Measurements from ENCODE around the gene SLC35E1.

SLC35E1 gene

GRCh38 chr19:16612636-16613035 is 40.4 kb upstream of the SLC35E1 start:
- peaks cover 5% of the 10 kb centered on the region; the same call in 1 of the 2 replicates for H4K20me1 ChIP-seq (ENCODE audit: low read depth, low read length)
- no peak overlapping the region for H2AFZ ChIP-seq (ENCODE audit: low read depth, low read length, severe bottlenecking)
- no peaks in the 10 kb centered on the region for H3K36me3 ChIP-seq (ENCODE audit: low read length)
- peaks cover 7% of the 10 kb centered on the region; the same call in 1 of the 2 replicates for H3F3A ChIP-seq (ENCODE audit: insufficient read depth)
- H3K9ac ChIP-seq (ENCODE audit: low read length) = no peak overlapping the region
- no peak overlapping the region for H3K4me3 ChIP-seq (ENCODE audit: insufficient read depth, low read length, poor library complexity, severe bottlenecking)
- no peaks in the 10 kb centered on the region for H3K27me3 ChIP-seq (ENCODE audit: low read length)
- no peak overlapping the region for H3K27ac ChIP-seq (ENCODE audit: low read depth, low read length)
- TF ChIP-seq EZH2phosphoT487 (conservative IDR thresholded peaks at IDR 0.05; ENCODE audit: low read length) (no peak), CTCF (IDR thresholded peaks at IDR 0.05; ENCODE audit: insufficient read depth, low read length, poor library complexity, severe bottlenecking) (no peak)
- no peaks in the 10 kb centered on the region for H3K9me3 ChIP-seq (ENCODE audit: insufficient read depth, low read length)
- peaks cover 100% of the 10 kb centered on the region for H3K79me2 ChIP-seq (ENCODE audit: insufficient read depth, low read length)
- H3K9me2 ChIP-seq (replicated peaks; ENCODE audit: insufficient read depth, low read length) = no peaks in the 10 kb centered on the region
- H3K4me2 ChIP-seq (ENCODE audit: low read depth, low read length, poor library complexity, severe bottlenecking) = no peak overlapping the region

GRCh38 chr19:16611121-16611520 is 38.9 kb upstream of the SLC35E1 start:
- H2AFZ ChIP-seq (ENCODE audit: low read depth, low read length, severe bottlenecking) = no peak overlapping the region
- TF ChIP-seq EZH2phosphoT487 (conservative IDR thresholded peaks at IDR 0.05; ENCODE audit: low read length) (no peak), CTCF (IDR thresholded peaks at IDR 0.05; ENCODE audit: insufficient read depth, low read length, poor library complexity, severe bottlenecking) (no peak)
- H3K36me3 ChIP-seq (ENCODE audit: low read length) = no peaks in the 10 kb centered on the region
- no peak overlapping the region for H3K27ac ChIP-seq (ENCODE audit: low read depth, low read length)
- H3K4me2 ChIP-seq (ENCODE audit: low read depth, low read length, poor library complexity, severe bottlenecking) = no peak overlapping the region
- no peaks in the 10 kb centered on the region for H3K9me2 ChIP-seq (replicated peaks; ENCODE audit: insufficient read depth, low read length)
- no peaks in the 10 kb centered on the region for H3K27me3 ChIP-seq (ENCODE audit: low read length)
- H3K9ac ChIP-seq (ENCODE audit: low read length) = no peak overlapping the region
- no peak overlapping the region for H3K4me3 ChIP-seq (ENCODE audit: insufficient read depth, low read length, poor library complexity, severe bottlenecking)
- peaks cover 7% of the 10 kb centered on the region for H3F3A ChIP-seq (ENCODE audit: insufficient read depth)
- H3K9me3 ChIP-seq (ENCODE audit: insufficient read depth, low read length) = no peaks in the 10 kb centered on the region
- H4K20me1 ChIP-seq (ENCODE audit: low read depth, low read length) = peaks cover 5% of the 10 kb centered on the region; the same call in 1 of the 2 replicates
- H3K79me2 ChIP-seq (ENCODE audit: insufficient read depth, low read length) = peaks cover 100% of the 10 kb centered on the region

GRCh38 chr19:16609511-16610200 is 37.4 kb upstream of the SLC35E1 start:
- no peaks in the 10 kb centered on the region for H3K27me3 ChIP-seq (ENCODE audit: low read length)
- H3K9me3 ChIP-seq (ENCODE audit: insufficient read depth, low read length) = no peaks in the 10 kb centered on the region
- H3F3A ChIP-seq (ENCODE audit: insufficient read depth) = peaks cover 21% of the 10 kb centered on the region
- H3K27ac ChIP-seq (ENCODE audit: low read depth, low read length) = no peak overlapping the region
- H3K4me2 ChIP-seq (ENCODE audit: low read depth, low read length, poor library complexity, severe bottlenecking) = no peak overlapping the region
- H4K20me1 ChIP-seq (ENCODE audit: low read depth, low read length) = peaks cover 5% of the 10 kb centered on the region; the same call in 1 of the 2 replicates
- no peak overlapping the region for H3K4me3 ChIP-seq (ENCODE audit: insufficient read depth, low read length, poor library complexity, severe bottlenecking)
- no peak overlapping the region for H2AFZ ChIP-seq (ENCODE audit: low read depth, low read length, severe bottlenecking)
- no peaks in the 10 kb centered on the region for H3K36me3 ChIP-seq (ENCODE audit: low read length)
- H3K9ac ChIP-seq (ENCODE audit: low read length) = no peak overlapping the region
- no peaks in the 10 kb centered on the region for H3K9me2 ChIP-seq (replicated peaks; ENCODE audit: insufficient read depth, low read length)
- no peak for TF ChIP-seq EZH2phosphoT487 (conservative IDR thresholded peaks at IDR 0.05; ENCODE audit: low read length)
- no peak for TF ChIP-seq CTCF (IDR thresholded peaks at IDR 0.05; ENCODE audit: insufficient read depth, low read length, poor library complexity, severe bottlenecking)
- H3K79me2 ChIP-seq (ENCODE audit: insufficient read depth, low read length) = peaks cover 100% of the 10 kb centered on the region

All from SU-DHL-6 (cell line).